HG03045 (cell line): ENCODE data around the gene KCTD10.
"Not testable (repeated sequence)": the region's sequence is repeated elsewhere in the genome, so short reads cannot be mapped to it uniquely, and the experiment has no call there.

Experiments
- ATAC-seq: cut with Tn5 transposase; IDR thresholded peaks from one replicate; pipeline ENCODE4 v1.9.1; 2021; ENCODE audit warnings: mild to moderate bottlenecking, moderate library complexity; ENCODE audit not compliant: unreplicated experiment

Gene KCTD10

GRCh38 chr12:109423392-109423791 is 53.7 kb downstream of the KCTD10 start:
- ATAC-seq = no peak

DNA sequence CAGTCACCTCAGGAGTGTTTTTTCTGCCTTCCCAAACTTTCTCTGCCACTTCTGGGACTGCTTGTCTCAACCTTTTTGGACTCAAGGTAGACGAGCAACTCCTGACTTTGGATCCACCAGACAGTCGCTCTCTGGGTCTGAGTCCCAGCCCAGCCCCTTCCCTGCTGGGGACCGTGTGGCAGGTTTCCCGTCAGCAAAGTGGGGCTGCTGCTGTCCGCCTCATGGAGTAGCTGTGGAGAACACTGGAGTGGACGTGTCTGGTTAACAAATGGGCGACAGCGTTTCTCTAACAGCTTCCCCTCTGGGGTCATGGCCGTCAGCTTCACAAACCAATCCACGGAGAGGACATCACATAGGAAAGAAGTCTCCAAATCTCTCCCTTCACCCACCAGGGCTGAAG is 54.8 kb downstream of the KCTD10 start:
- no peak for ATAC-seq

DNA sequence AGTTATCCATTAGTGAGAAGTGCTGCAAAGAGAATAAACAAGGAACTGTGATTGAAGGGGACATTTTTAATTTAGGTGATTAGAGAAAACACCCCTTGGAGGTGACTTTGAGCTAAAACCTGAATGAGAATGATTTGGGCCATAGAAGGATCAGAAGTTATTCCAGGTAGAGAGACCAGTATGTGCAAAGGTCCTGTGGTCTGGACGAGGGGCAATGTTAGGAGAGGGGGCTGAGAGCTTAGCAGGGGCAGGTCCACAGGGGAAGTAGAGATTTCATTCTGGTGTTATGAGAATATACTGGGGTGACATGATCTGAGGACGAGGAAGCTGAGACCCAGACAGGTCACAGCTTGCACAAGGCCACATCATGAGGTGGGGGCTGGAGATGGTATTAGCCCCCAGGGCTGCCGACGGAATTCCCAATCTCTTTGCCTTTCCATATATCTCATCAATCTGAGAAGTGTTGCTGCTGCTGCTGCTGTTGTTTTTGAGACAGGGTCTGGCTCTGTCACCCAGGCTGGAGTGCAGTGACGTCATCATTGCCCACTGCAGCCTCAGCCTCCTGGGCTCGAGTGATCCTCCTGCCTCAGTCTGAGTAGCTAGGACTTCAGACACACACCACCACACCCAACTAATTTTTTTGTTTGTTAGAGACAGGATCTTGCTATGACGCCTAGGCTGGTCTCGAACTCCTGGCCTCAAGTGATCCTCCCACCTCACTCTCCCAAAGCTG is 55.6 kb downstream of the KCTD10 start:
- ATAC-seq = no peak

DNA sequence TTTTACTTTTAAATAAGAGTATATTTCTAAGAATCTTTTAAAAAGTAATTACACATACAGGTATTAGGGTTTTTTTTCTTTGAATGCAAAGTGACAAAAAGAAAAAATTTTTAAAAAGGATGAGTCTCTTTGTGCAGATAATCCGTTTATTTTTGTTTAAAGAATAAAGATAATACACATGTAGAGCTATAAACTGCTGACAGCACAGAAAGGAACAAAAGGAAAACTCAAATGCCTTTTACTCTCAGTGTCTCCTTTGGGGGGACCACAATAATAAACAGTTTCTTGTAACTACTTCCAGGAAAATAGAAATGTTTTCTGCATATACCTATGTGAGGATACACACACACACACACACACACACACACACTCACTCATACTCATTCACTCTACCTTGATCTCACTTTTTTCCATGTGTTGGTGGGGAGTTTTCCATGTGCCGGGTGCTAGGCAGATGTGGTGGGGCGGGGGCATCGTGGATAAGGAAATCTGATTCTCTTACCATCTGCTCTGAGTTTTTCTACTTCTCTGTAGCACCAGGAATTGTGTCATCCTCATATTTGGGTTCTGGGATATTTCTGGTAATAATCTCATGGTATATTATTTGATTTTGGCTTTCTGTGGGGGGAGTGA is 58.1 kb downstream of the KCTD10 start:
- no peak for ATAC-seq

DNA sequence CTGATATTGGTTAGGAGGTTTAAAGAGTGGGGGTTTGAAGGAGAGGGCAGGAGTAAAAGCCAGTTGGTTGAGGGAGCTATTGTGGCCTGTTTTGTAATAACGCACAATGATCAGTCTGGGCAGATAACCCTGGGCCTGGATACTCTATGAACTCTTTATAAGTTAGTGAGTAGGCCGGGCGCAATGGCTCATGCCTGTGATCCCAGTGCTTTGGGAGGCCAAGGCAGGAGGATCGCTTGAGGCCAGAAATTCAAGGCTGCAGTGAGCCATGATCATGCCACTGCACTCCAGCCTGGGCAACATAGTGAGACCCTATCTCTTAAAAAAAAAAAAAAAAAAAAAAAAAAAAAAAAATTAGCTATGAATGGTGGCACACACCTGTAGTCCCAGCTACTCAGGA is 71.0 kb downstream of the KCTD10 start:
- ATAC-seq = not testable (repeated sequence)

DNA sequence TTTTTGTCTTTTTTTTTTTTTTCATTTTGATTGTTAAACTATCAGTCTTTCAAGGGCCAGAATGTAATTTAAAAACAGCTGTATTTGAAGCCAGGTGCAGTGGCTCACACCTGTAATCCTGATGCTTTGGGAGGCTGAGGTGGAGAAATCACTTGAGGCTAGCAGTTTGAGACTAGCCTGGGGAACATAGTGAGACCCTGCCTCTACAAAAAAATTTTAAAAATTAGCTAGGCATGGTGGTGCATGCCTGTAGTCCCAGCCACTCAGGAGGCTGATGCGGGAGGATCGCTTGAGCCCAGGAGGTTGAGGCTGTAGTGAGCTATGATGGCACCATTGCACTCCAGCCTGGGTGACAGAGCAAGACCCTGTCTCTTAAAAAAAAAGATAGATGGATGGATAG is 72.3 kb downstream of the KCTD10 start:
- not testable (repeated sequence) for ATAC-seq
